HCT116 (cell line): ENCODE results near the gene IQCH. TPM values are rescaled to one million over a fixed set of nuclear protein-coding genes. Genes with fewer than 3 reads are reported as not detected.

ENCODE experiments used
- ATAC-seq: fragments of 200-7000 bp; cut with Tn5 transposase; 2 replicates; pipeline ENCODE4 v1.9.1; 2020; ENCODE audit warnings: mild to moderate bottlenecking, moderate library complexity
- BruUV-seq: library from RNA; stranded (reverse); fragments of 400-500 nt; replicated peaks from 2 replicates; lab custom pipeline; 2021; lab: Mats Ljungman, UMichigan
- CTCF ChIA-PET: fragments of 300-600 bp; sonication (Branson Sonifier 250); formaldehyde crosslinking; loops from one replicate; lab custom pipeline; 2021; ENCODE audit warnings: antibody characterized with exemption; lab: Charles Lee
- POLR2A ChIA-PET: fragments of 300-600, 350-600 bp; sonication (Branson Sonifier 250); formaldehyde crosslinking; loops from one replicate; lab custom pipeline; 2021; ENCODE audit warnings: antibody characterized with exemption; lab: Charles Lee
- RAD21 ChIA-PET, 2 experiments: fragments of 300-600 bp; sonication (Branson Sonifier 250); formaldehyde crosslinking; loops; one replicate each; lab custom pipeline; 2023; ENCODE audit warnings: low total read pairs in 2 of 2; ENCODE audit not compliant: uncharacterized antibody in 2 of 2, unreplicated experiment in 2 of 2, low non-redundant PET in 1 of 2; lab: Charles Lee
- DNase-seq: peaks from one replicate; pipeline ENCODE4 v3.0.0-alpha.2; 2010; ENCODE audit warnings: low read depth, low spot score
- H2AFZ ChIP-seq: fragments of 200-600 bp; shearing (Covaris generic), sonication (generic); 2 replicates; pipeline ENCODE4 v1.6.1; 2017; ENCODE audit warnings: low read depth, mixed run types, mixed read lengths, antibody characterized with exemption, low read length; ENCODE audit not compliant: poor library complexity, severe bottlenecking
- H3K27ac ChIP-seq: 2 replicates; pipeline ENCODE4 v1.5.1; 2012; ENCODE audit warnings: low read depth, low read length
- H3K27me3 ChIP-seq: fragments of 200-600 bp; sonication (generic); 2 replicates; pipeline ENCODE4 v1.6.1; 2016; ENCODE audit warnings: mixed run types, low read length, mixed read lengths; ENCODE audit not compliant: insufficient read depth
- H3K36me3 ChIP-seq, 2 experiments: fragments of 200-500 bp in 1 of 2; fragments of 200-600 bp in 1 of 2; sonication (Bioruptor generic) in 1 of 2; sonication (generic) in 1 of 2; 2 replicates each; pipeline versions ENCODE4 v1.5.1 to v1.6.1; 2014 to 2016; ENCODE audit warnings: low read length in 2 of 2, inconsistent platforms in 1 of 2, mixed read lengths in 1 of 2, mixed run types in 1 of 2; ENCODE audit not compliant: insufficient read depth in 2 of 2, control insufficient read depth in 1 of 2
- H3K4me1 ChIP-seq, 2 experiments: fragments of 200-600 bp in 1 of 2; sonication (generic) in 1 of 2; 2 replicates each; pipeline versions ENCODE4 v1.5.1 to v1.6.1; 2012 to 2017; ENCODE audit warnings: low read length in 2 of 2, inconsistent platforms in 1 of 2, mild to moderate bottlenecking in 1 of 2, mixed read lengths in 1 of 2, mixed run types in 1 of 2, moderate library complexity in 1 of 2; ENCODE audit not compliant: insufficient read depth in 2 of 2, control insufficient read depth in 1 of 2
- H3K4me2 ChIP-seq: fragments of 200-600 bp; sonication (generic); 2 replicates; pipeline ENCODE4 v1.6.1; 2017; ENCODE audit warnings: mixed run types, low read length, mixed read lengths
- H3K4me3 ChIP-seq, 2 experiments: fragments of 200-600 bp in 1 of 2; sonication (generic) in 1 of 2; replicated peaks in 1 of 2; 2 replicates each; pipeline ENCODE4 v1.5.1; 2011 to 2016; ENCODE audit warnings: low read length in 2 of 2, control low read depth in 1 of 2, low read depth in 1 of 2, mild to moderate bottlenecking in 1 of 2, mixed read lengths in 1 of 2, mixed run types in 1 of 2
- H3K79me2 ChIP-seq: fragments of 200-600 bp; sonication (generic); 2 replicates; pipeline ENCODE4 v1.6.1; 2017; ENCODE audit warnings: mild to moderate bottlenecking, mixed run types, low read length, moderate library complexity, mixed read lengths; ENCODE audit not compliant: insufficient read depth
- H3K9ac ChIP-seq: fragments of 200-600 bp; sonication (generic); 2 replicates; pipeline ENCODE4 v1.6.1; 2016; ENCODE audit warnings: low read length, mixed read lengths
- H3K9me2 ChIP-seq: fragments of 200-600 bp; sonication (generic), shearing (Covaris generic); 2 replicates; pipeline ENCODE4 v1.6.1; 2017; ENCODE audit warnings: mixed run types, mild to moderate bottlenecking, moderate library complexity; ENCODE audit not compliant: insufficient read depth
- H3K9me3 ChIP-seq, 2 experiments: fragments of 200-500 bp in 1 of 2; fragments of 200-600 bp in 1 of 2; sonication (Bioruptor generic) in 1 of 2; sonication (generic) in 1 of 2; 2 replicates each; pipeline ENCODE4 v1.6.1; 2014 to 2017; ENCODE audit warnings: low read length in 2 of 2, mixed read lengths in 2 of 2, inconsistent platforms in 1 of 2, low read depth in 1 of 2, mild to moderate bottlenecking in 1 of 2, mixed run types in 1 of 2, moderate library complexity in 1 of 2; ENCODE audit not compliant: control insufficient read depth in 1 of 2, insufficient read depth in 1 of 2
- H4K20me1 ChIP-seq: fragments of 200-600 bp; sonication (generic), shearing (Covaris generic); 2 replicates; pipeline ENCODE4 v1.6.1; 2017; ENCODE audit warnings: mixed run types, mild to moderate bottlenecking, moderate library complexity; ENCODE audit not compliant: insufficient read depth
- CEBPB ChIP-seq: IDR thresholded peaks from 2 replicates; pipeline ENCODE4 v1.6.1; 2012; ENCODE audit warnings: low read depth
- RAD21 ChIP-seq: IDR thresholded peaks from 2 replicates; pipeline ENCODE4 v1.6.1; 2012; ENCODE audit warnings: low read depth, mild to moderate bottlenecking
- ZFX ChIP-seq: fragments of 450-650 bp; IDR thresholded peaks from 2 replicates; pipeline ENCODE4 v1.6.1; 2017
- intact Hi-C: fragments of 100-400 bp; cut with micrococcal nuclease; formaldehyde crosslinking; loops from 2 replicates; pipeline ENCODE4 v1.10.0; 2022
- total RNA-seq: library from RNA; stranded (reverse); gene quantifications from one replicate; pipeline ENCODE4 v1.2.1, GENCODE V29; 2021; ENCODE audit not compliant: unreplicated experiment

The IQCH gene
- total RNA-seq, 1 experiment from 2014 or later, result 4.6 TPM

- Histone ChIP-seq H3K4me3 (no peak overlapping the region), H3K9me3 (no peaks in the 10 kb centered on the region), H3K79me2 (no peaks in the 10 kb centered on the region), H4K20me1 (no peaks in the 10 kb centered on the region), H3K27me3 (no peaks in the 10 kb centered on the region), H3K27ac (no peak overlapping the region), H2AFZ (no peak overlapping the region), H3K4me1 (no peaks in the 10 kb centered on the region), H3K4me2 (no peak overlapping the region), H3K9me2 (no peaks in the 10 kb centered on the region), H3K36me3 (no peaks in the 10 kb centered on the region), H3K9ac (no peak overlapping the region)
- ChIA-PET CTCF (no interaction called here), RAD21 (no interaction called here), POLR2A (no interaction called here)
- DNase-seq (no peak), ATAC-seq (no peak)
- TF ChIP-seq CEBPB (no peak), ZFX (no peak)
- intact Hi-C loops, result loop anchor here (10.0 kb wide), 2 partner anchors 203 to 243 kb away; partner anchors contain the start of gene SMAD3
- no TSS peak for BruUV-seq
These were observed 53.5 kb downstream of the IQCH start for GRCh38 chr15:67307889-67308597.

DNA sequence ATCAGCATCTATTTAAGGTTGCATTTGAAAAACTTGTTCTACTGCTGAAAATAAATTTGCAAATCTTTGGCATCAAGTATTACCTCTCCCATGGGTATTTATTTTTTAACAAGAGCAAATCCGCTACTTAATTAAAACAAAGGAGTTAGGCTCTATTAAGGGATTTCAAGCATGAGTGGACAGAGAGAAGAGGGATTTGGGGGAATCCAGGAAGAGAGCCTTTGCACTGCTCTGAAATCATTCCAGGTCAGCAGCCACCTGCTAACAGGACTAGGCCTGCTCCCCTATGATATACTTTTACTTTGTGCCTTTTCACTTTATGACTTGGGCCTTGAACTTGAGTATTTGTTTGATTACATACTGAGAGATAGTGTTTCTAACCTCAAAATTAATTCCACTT lies 57.1 kb downstream of the IQCH start:
- ChIA-PET POLR2A (no interaction called here), CTCF (no interaction called here), RAD21 (no interaction called here)
- Histone ChIP-seq H3K27ac (no peak overlapping the region), H3K4me2 (no peak overlapping the region), H3K4me3 (no peak overlapping the region), H2AFZ (no peak overlapping the region), H3K4me1 (no peaks in the 10 kb centered on the region), H3K36me3 (no peaks in the 10 kb centered on the region), H3K9ac (no peak overlapping the region), H3K9me2 (no peaks in the 10 kb centered on the region), H3K27me3 (no peaks in the 10 kb centered on the region), H3K9me3 (no peaks in the 10 kb centered on the region), H4K20me1 (no peaks in the 10 kb centered on the region), H3K79me2 (no peaks in the 10 kb centered on the region)
- ATAC-seq, result no peak
- no TSS peak for BruUV-seq
- TF ChIP-seq RAD21 (no peak), ZFX (no peak)
- intact Hi-C loops, result no loop called here
- DNase-seq, result no peak
